Stimulated activated naive CD4-positive, alpha-beta T cell (primary cell): Measurements from ENCODE around the gene NMT1.

Experiments used
- DNase-seq, 6 experiments: peaks; one replicate each; lab custom pipeline; 2025; lab: John Stamatoyannopoulos, UW

Gene NMT1

DNA sequence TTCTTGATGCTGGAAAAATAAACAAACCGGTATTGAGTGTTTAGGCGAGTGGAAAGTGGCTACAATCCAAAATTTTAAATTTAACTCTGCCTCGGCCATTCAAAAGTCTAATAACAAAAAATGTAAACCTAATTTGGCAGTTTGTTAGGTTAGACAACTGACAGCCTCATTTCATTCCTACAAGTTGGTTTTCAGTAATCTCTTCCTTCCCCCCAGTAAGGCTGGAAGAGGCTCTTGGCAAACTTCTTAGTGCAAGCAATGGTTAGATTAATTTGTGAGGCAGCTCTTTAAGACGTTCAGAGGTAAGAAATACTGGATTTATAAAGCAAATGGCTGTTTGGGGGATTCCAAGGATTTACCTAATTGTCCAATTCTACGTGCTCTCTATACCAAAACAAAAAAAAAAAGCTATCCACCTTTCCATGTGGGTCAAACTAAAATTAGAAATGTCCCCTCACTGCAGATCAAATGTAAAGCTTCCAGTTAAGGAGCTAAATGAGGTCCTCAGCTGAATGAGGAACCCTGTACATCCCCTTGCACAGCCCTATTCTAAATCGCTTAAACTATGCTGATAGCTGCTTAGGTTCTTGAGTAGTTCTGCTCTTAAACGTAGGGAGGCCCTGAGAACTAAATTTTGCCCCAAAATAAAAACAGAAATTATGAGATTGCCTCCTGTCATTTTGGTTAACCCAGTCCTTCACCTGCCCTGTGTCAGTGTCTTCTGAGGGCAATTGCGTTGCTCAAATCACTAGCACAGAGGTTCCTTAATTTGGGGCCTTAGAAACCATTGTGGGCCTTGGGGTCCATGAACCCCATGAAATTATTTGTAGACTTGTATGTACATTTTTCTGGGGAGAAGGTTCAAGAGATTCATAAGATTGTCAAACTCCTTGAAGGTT is 90.0 kb downstream of the NMT1 start:
- DNase-seq: no peak

DNA sequence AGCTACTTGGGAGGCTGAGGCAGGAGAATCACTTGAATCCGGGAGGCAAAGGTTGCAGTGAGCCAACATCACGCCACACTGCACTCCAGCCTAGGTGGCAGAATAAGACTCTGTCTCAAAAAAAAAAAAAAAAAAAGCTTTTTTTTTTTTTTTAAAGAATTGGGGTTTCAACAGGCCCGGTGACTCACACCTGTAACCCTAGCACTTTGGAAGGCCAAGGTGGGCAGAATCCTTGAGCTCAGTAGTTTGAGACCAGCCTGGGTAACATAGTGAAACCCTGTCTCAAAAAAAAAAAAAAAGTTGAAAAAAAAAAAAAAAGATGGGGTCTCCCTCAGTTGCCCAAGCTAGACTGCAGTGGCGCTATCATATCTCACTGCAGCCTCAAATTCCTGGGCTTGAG is 93.9 kb downstream of the NMT1 start:
- no peak for DNase-seq

DNA sequence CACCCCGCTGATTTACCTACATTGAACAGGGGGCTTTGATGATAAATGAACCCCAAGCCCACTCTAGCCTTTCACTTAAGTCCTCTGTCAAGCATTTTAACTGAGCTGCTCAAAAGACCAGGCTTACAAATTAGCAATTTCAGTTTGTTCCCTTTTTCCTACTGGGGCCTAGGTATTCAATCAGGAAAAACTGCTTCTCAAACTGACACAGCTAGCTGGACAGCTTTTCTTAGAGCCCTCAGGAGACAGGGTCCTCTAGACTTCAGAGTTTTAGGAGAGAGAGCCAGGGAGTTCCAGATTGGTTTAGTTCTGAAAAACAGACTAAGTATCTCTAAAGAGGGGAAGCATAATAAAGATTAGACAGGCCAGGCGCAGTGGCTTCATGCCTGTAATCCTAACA is 94.4 kb downstream of the NMT1 start:
- DNase-seq: no peak

DNA sequence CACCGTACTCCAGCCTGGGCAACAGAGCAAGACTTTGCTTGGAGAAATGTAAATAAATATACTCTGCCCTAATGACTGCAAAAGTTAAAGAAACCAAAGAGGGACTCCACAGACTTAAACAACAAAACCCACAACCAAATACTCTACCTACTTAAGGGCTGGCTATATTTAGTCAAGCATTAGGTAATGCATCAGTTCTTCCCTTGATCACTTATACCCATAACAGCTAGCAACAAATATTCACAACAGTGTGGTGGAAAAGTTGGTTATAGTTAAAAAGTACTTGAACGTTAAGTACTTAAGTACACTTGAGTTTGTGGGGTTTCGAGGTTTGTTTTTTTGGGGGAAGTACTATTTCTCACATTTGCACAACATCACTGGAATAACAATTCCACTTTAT is 95.1 kb downstream of the NMT1 start:
- DNase-seq: no peak
